UCSD-AML1 (cell line): ENCODE results near the gene FBXL19.

Source experiments
- DNase-seq: peaks from one replicate; lab custom pipeline; 2025; ENCODE audit not compliant: unreplicated experiment; lab: John Stamatoyannopoulos, UW

The FBXL19 gene

DNA sequence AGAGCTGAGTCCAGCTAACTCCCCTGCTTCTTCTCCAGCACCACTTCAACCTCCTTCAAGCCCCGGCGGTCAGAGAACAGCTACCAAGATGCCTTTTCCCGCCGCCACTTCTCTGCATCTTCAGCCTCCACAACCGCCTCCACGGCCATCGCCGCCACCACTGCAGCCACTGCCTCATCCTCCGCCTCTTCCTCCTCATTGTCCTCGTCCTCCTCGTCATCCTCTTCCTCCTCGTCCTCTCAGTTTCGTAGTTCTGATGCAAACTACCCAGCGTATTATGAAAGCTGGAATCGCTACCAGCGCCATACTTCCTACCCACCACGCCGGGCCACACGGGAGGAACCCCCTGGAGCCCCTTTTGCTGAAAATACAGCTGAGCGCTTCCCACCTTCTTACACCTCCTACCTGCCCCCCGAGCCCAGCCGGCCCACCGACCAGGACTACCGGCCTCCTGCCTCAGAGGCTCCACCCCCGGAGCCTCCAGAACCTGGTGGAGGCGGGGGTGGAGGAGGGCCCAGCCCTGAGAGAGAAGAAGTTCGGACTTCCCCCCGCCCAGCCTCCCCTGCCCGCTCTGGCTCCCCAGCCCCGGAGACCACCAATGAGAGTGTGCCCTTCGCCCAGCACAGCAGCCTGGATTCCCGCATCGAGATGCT is 41.3 kb downstream of the FBXL19 start:
- DNase-seq: no peak

DNA sequence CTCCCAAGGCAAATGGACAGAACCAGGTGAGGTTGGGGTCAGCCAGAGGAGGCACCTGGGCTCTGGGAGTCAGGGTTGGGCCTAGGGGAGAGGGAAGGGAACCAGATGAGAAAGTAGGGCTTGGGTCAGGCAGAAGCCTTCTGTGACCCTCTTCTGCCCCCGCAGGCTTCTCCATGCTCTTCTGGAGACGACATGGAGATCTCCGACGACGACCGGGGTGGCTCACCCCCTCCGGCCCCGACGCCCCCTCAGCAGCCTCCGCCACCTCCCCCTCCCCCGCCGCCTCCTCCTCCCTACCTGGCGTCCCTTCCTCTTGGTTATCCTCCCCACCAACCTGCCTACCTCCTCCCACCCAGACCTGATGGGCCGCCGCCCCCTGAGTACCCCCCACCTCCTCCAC is 42.1 kb downstream of the FBXL19 start:
- no peak for DNase-seq

DNA sequence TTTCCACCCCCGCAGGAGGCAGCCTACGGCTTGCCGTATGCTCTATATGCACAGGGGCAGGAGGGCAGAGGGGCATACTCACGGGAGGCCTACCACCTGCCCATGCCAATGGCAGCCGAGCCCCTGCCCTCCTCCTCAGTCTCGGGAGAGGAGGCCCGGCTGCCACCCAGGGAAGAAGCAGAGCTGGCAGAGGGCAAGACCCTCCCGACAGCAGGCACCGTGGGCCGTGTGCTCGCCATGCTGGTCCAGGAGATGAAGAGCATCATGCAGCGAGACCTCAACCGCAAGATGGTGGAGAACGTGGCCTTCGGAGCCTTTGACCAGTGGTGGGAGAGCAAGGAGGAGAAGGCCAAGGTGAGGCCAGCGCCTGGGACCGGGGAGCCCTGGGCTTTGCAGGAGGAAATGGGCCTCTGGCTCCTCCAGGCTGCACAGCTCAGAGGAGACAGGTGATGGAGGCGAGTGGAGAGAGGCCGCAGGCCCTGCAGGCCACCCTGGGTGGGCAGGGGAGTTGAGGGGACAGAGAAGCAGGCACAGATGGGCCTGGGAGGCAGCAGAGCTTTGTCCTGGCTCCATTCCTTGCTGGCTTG is 42.8 kb downstream of the FBXL19 start:
- DNase-seq: no peak

- DNase-seq: no peak
Observed at GRCh38 chr16:30967795-30968194, 44.4 kb downstream of the FBXL19 start.

DNA sequence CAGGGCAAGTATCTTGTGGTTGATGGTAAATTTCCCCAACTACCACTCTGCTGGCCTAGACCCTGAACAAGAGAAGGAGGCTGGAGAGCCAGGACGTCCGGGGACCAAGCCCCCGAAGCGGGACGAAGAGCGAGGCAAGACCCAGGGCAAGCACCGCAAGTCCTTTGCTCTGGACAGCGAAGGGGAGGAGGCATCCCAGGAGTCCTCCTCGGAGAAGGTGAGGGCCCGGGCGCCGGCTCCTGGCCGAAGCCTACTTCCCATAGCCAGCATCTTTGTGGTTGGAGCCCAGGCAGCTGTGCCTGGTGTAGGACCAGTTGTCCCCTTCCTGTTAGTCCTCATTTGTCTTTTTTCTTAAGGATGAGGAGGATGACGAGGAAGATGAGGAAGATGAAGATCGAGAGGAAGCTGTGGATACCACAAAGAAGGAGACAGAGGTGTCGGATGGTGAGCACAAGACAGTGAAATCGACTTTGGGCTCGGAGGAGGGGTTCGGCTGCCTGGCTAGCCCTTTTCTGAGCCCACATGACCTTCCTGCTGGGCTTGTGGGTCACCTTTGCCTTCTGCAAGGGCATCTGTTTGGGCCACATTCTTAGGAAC is 46.0 kb downstream of the FBXL19 start:
- DNase-seq: no peak

- no peak for DNase-seq
Observed at GRCh38 chr16:30971298-30971697, 47.9 kb downstream of the FBXL19 start.

- no peak for DNase-seq
Observed at GRCh38 chr16:30972872-30973271, 49.5 kb downstream of the FBXL19 start.

DNA sequence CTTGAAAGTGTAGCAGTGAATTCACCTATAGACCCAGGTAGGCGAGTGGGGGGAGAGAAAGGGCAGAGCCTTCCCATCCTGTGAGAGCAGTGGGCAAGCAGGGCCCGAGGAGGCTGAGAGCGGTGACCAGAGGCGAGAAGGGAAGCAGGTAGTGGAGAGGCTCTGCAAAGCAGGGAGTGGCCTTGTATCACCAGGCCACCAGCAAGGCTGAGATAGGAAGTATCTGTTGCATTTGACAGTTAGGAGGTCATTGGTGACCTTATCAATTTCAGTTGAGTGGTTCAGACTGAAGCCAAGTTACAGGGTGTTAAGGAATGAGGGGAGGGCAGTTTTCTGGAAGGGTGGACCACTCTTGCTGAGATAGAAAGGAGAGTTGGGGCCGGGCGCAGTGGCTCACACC is 51.0 kb downstream of the FBXL19 start:
- no peak for DNase-seq

- no peak for DNase-seq
Observed at GRCh38 chr16:30976486-30976885, 53.1 kb downstream of the FBXL19 start.

- no peak for DNase-seq
Observed at GRCh38 chr16:30977502-30977901, 54.1 kb downstream of the FBXL19 start.

- DNase-seq: no peak
Observed at GRCh38 chr16:30979170-30980022, 56.0 kb downstream of the FBXL19 start.

DNA sequence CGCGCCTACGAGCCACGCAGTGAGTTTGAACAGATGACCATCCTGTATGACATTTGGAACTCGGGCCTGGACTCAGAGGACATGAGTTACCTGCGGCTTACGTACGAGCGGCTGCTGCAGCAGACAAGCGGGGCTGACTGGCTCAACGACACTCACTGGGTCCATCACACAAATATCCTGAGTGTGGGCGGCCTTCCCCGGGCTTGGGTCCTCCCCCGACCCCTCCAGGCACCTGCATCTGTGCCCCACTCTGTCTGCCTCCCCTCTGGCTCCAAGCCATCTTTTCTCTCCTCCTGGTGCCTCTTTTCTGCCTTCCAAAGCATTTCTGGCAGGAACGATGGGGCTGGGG is 56.6 kb downstream of the FBXL19 start:
- DNase-seq: no peak

DNA sequence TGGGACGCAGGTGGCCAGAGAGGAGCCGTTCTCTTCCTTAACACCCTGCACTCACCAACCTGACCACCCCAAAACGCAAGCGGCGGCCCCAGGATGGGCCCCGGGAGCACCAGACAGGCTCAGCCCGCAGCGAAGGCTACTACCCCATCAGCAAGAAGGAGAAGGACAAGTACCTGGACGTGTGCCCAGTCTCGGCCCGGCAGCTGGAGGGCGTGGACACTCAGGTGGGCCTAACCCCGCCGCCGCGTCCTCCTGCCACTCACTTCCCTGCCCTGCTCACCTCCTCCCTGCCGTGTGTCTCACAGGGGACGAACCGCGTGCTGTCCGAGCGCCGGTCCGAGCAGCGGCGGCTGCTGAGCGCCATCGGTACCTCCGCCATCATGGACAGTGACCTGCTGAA is 57.1 kb downstream of the FBXL19 start:
- no peak for DNase-seq

- DNase-seq: no peak
Observed at GRCh38 chr16:30980959-30981358, 57.6 kb downstream of the FBXL19 start.

- no peak for DNase-seq
Observed at GRCh38 chr16:30982548-30983288, 59.3 kb downstream of the FBXL19 start.

DNA sequence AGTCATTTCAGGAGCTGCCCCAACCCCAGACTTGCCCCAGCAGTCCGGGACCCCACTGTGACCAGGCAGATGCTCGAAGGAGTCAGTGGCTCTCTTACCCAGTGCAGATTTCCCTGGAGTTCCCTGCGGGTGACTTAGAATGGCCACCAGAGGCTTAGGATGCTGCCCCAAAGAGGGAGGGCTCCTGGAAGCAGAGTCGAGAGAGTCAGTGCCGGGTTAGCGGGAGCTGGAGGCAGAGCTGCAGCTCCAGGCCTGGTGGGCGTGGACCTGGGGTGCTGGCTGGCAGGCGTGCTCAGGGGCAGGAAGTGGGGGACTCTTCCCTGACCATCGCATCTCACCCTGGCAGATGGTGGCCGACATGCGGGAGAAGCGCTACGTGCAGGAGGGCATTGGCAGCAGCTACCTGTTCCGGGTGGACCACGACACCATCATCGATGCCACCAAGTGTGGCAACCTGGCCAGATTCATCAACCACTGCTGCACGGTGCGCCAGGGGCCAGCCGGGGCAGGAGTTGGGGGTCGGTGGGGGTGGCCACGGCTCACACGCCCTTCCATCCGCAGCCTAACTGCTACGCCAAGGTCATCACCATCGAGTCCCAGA is 60.0 kb downstream of the FBXL19 start:
- DNase-seq: no peak

- no peak for DNase-seq
Observed at GRCh38 chr16:30983898-30984610, 60.7 kb downstream of the FBXL19 start.

DNA sequence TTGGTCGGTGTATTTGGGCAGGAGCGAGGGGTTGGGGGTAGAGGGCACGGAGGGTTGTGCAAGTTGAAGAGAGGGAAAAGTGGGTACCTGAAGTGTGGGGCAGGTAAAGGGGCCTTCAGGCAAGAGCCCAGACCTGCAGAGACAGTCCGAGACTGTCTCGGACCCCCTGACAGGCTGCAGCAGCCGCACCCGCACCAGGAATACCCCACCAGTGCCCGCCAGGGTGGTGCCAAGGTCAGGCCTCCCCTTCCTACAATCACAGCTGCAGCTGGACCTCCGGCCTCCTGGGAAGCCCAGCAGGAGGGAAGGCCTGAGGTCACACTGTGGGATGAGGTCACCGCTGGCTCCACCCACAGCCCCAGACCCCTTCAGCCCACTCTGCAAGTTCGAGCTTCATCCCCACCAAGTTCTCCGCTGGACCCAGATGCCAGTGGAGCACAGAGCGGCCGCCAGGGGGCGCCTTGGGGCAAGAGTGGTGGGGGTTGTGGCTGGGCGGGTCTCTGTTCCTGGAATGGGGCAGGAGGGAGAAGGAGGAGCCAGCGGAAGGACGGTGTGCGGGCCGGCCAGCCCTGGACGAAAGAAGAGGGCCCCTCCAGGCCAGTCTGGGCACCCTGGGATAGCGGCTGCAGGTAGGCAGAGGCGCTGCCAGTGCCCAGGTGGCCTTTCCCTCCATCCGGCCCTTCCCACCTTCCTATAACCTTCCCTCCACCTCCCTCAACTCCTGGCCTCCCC is 61.5 kb downstream of the FBXL19 start, which contains the start of gene HSD3B7:
TSS of gene HSD3B7 (plus strand) at position 539 of the 732 bp plus-strand sequence. CDS start 452 bp downstream, outside the sequence.
- DNase-seq: peak; percentile 79

DNA sequence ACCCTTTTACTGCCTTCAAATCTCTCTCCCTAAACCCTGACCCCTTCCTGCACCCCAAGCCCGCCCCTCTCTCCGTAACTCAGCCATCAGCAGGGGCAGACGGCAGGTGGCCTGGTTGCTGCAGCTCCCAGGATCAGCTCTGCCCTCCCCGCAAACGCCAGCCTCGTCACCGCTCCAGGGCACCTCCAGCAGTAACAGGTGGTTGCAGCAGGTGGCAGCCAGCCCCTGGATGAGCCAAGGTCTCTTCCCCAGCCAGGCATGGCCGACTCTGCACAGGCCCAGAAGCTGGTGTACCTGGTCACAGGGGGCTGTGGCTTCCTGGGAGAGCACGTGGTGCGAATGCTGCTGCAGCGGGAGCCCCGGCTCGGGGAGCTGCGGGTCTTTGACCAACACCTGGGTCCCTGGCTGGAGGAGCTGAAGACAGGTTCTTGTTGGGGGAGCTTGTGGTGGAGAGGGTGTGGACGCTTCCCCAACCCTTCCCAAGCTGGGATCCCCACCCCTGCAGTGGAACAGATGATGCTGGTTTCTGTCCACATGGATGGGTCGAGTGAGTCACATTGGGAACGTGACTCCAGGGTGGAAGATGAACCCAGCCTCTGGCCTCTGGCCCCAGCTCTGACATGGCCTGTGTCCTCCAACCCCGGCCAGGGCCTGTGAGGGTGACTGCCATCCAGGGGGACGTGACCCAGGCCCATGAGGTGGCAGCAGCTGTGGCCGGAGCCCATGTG is 62.2 kb downstream of the FBXL19 start:
- DNase-seq: no peak
